GM19455 (cell line): Measurements from ENCODE around the gene LMCD1.

Source experiments
- ATAC-seq: cut with Tn5 transposase; IDR thresholded peaks from one replicate; pipeline ENCODE4 v1.9.1; 2021; ENCODE audit not compliant: unreplicated experiment

LMCD1 gene

GRCh38 chr3:8530581-8530980 lies 29.0 kb downstream of the LMCD1 start:
- ATAC-seq = no peak

- ATAC-seq = no peak
Observed at GRCh38 chr3:8532251-8532871, 30.7 kb downstream of the LMCD1 start.

GRCh38 chr3:8536096-8537056 lies 34.8 kb downstream of the LMCD1 start:
- no peak for ATAC-seq

GRCh38 chr3:8537440-8537839 lies 35.8 kb downstream of the LMCD1 start:
- no peak for ATAC-seq

GRCh38 chr3:8538223-8538622 lies 36.6 kb downstream of the LMCD1 start:
- no peak for ATAC-seq

GRCh38 chr3:8538913-8539312 lies 37.3 kb downstream of the LMCD1 start:
- ATAC-seq = no peak

GRCh38 chr3:8539419-8539818 lies 37.8 kb downstream of the LMCD1 start:
- ATAC-seq = no peak

- no peak for ATAC-seq
Observed at GRCh38 chr3:8540456-8540855, 38.8 kb downstream of the LMCD1 start.

- ATAC-seq = no peak
Observed at GRCh38 chr3:8541486-8541885, 39.9 kb downstream of the LMCD1 start.

GRCh38 chr3:8542190-8543135 lies 40.8 kb downstream of the LMCD1 start:
- ATAC-seq = no peak

GRCh38 chr3:8546609-8547008 lies 45.0 kb downstream of the LMCD1 start:
- no peak for ATAC-seq

GRCh38 chr3:8548502-8549275 lies 47.1 kb downstream of the LMCD1 start:
- ATAC-seq = no peak

GRCh38 chr3:8549354-8549753 lies 47.7 kb downstream of the LMCD1 start:
- ATAC-seq = no peak

GRCh38 chr3:8550611-8551010 lies 49.0 kb downstream of the LMCD1 start:
- no peak for ATAC-seq

GRCh38 chr3:8552223-8552762 lies 50.7 kb downstream of the LMCD1 start:
- no peak for ATAC-seq

GRCh38 chr3:8553405-8553804 lies 51.8 kb downstream of the LMCD1 start:
- no peak for ATAC-seq

- ATAC-seq = no peak
Observed at GRCh38 chr3:8554696-8555095, 53.1 kb downstream of the LMCD1 start.

GRCh38 chr3:8555113-8555661 lies 53.6 kb downstream of the LMCD1 start:
- ATAC-seq = no peak

GRCh38 chr3:8555725-8556472 lies 54.3 kb downstream of the LMCD1 start:
- no peak for ATAC-seq
